ENCODE results near the gene ROR2. TPM values are rescaled to one million over a fixed set of nuclear protein-coding genes. Genes with fewer than 3 reads are reported as not detected.

The ROR2 gene
- total and polyA plus RNA-seq, 2 experiments from 2014 or later: 8.1 to 18.8 TPM

DNA sequence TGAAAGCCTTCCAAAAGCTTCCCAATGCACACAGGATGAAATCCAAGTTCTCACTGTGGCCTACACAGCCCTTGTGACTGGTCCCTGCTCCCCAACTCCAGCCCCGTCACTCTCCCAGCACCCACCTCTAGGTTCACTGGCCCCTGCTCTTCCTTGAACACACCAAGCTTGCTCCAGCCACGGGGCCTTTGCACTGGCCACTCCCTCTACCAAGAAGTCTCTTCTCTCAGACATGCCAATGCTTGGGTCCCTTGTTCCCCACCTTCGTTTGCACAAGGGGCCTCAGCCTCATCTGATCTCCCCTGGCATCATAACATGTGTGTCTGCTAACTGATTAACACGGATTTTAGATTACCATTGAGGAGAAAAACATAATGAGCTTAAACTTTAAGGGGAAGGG is 56.0 kb downstream of the ROR2 start:
- no peak overlapping the region for H2AFZ ChIP-seq
- H3F3A ChIP-seq (replicated peaks; ENCODE audit: low read depth): no peaks in the 10 kb centered on the region
- H3K36me3 ChIP-seq (ENCODE audit: insufficient read depth): no peaks in the 10 kb centered on the region
- ATAC-seq: no peak
- H3K4me3 Mint-ChIP-seq: no peak overlapping the region
- peaks cover 19% of the 10 kb centered on the region for H3K27me3 Mint-ChIP-seq (ENCODE audit: insufficient read depth, low read depth, poor library complexity)
- H3K27ac ChIP-seq (ENCODE audit: low read depth): no peak overlapping the region
- H3K27me3 ChIP-seq (ENCODE audit: insufficient read depth): peaks cover 8% of the 10 kb centered on the region
- H3K27ac Mint-ChIP-seq: no peak overlapping the region
- peaks cover 49% of the 10 kb centered on the region for H3K4me1 Mint-ChIP-seq
- H3K9me2 ChIP-seq (ENCODE audit: insufficient read depth): no peaks in the 10 kb centered on the region
- no peak overlapping the region for H3K4me3 ChIP-seq
- H3K4me1 ChIP-seq (ENCODE audit: insufficient read depth): peaks cover 28% of the 10 kb centered on the region
- H4K20me1 ChIP-seq (replicated peaks; ENCODE audit: insufficient read depth): no peaks in the 10 kb centered on the region
- DNase-seq (ENCODE audit: low spot score): no peak
- no peaks in the 10 kb centered on the region; the same call in 2 of the 3 replicates for H3K9me3 Mint-ChIP-seq
- no peaks in the 10 kb centered on the region; the same call in 2 of the 3 replicates for H3K36me3 Mint-ChIP-seq (ENCODE audit: low read depth)
- TF ChIP-seq ZNF114 (CRISPR knock-in tag; IDR thresholded peaks at IDR 0.05) (no peak), POLR2AphosphoS5 (IDR thresholded peaks at IDR 0.05; ENCODE audit: low read depth) (no peak), STAT1 (IDR thresholded peaks at IDR 0.05; ENCODE audit: unreplicated experiment) (no peak), JUNB (IDR thresholded peaks at IDR 0.05; ENCODE audit: unreplicated experiment) (no peak), CREB1 (CRISPR knock-in tag; IDR thresholded peaks at IDR 0.05; ENCODE audit: low read depth) (no peak), EZH2 (IDR thresholded peaks at IDR 0.05; ENCODE audit: low read depth, unreplicated experiment) (no peak), NANOG (IDR thresholded peaks at IDR 0.05; ENCODE audit: borderline replicate concordance) (no peak), EZH2phosphoT487 (IDR thresholded peaks at IDR 0.05; ENCODE audit: unreplicated experiment) (no peak), ZNF331 (CRISPR knock-in tag; IDR thresholded peaks at IDR 0.05; ENCODE audit: low read depth) (no peak)
- TF ChIP-seq, protein P1, sequence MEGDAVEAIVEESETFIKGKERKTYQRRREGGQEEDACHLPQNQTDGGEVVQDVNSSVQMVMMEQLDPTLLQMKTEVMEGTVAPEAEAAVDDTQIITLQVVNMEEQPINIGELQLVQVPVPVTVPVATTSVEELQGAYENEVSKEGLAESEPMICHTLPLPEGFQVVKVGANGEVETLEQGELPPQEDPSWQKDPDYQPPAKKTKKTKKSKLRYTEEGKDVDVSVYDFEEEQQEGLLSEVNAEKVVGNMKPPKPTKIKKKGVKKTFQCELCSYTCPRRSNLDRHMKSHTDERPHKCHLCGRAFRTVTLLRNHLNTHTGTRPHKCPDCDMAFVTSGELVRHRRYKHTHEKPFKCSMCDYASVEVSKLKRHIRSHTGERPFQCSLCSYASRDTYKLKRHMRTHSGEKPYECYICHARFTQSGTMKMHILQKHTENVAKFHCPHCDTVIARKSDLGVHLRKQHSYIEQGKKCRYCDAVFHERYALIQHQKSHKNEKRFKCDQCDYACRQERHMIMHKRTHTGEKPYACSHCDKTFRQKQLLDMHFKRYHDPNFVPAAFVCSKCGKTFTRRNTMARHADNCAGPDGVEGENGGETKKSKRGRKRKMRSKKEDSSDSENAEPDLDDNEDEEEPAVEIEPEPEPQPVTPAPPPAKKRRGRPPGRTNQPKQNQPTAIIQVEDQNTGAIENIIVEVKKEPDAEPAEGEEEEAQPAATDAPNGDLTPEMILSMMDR (conservative IDR thresholded peaks at IDR 0.05; ENCODE audit: low read depth in 2 of 2): no peak
- TF ChIP-seq, protein P2, sequence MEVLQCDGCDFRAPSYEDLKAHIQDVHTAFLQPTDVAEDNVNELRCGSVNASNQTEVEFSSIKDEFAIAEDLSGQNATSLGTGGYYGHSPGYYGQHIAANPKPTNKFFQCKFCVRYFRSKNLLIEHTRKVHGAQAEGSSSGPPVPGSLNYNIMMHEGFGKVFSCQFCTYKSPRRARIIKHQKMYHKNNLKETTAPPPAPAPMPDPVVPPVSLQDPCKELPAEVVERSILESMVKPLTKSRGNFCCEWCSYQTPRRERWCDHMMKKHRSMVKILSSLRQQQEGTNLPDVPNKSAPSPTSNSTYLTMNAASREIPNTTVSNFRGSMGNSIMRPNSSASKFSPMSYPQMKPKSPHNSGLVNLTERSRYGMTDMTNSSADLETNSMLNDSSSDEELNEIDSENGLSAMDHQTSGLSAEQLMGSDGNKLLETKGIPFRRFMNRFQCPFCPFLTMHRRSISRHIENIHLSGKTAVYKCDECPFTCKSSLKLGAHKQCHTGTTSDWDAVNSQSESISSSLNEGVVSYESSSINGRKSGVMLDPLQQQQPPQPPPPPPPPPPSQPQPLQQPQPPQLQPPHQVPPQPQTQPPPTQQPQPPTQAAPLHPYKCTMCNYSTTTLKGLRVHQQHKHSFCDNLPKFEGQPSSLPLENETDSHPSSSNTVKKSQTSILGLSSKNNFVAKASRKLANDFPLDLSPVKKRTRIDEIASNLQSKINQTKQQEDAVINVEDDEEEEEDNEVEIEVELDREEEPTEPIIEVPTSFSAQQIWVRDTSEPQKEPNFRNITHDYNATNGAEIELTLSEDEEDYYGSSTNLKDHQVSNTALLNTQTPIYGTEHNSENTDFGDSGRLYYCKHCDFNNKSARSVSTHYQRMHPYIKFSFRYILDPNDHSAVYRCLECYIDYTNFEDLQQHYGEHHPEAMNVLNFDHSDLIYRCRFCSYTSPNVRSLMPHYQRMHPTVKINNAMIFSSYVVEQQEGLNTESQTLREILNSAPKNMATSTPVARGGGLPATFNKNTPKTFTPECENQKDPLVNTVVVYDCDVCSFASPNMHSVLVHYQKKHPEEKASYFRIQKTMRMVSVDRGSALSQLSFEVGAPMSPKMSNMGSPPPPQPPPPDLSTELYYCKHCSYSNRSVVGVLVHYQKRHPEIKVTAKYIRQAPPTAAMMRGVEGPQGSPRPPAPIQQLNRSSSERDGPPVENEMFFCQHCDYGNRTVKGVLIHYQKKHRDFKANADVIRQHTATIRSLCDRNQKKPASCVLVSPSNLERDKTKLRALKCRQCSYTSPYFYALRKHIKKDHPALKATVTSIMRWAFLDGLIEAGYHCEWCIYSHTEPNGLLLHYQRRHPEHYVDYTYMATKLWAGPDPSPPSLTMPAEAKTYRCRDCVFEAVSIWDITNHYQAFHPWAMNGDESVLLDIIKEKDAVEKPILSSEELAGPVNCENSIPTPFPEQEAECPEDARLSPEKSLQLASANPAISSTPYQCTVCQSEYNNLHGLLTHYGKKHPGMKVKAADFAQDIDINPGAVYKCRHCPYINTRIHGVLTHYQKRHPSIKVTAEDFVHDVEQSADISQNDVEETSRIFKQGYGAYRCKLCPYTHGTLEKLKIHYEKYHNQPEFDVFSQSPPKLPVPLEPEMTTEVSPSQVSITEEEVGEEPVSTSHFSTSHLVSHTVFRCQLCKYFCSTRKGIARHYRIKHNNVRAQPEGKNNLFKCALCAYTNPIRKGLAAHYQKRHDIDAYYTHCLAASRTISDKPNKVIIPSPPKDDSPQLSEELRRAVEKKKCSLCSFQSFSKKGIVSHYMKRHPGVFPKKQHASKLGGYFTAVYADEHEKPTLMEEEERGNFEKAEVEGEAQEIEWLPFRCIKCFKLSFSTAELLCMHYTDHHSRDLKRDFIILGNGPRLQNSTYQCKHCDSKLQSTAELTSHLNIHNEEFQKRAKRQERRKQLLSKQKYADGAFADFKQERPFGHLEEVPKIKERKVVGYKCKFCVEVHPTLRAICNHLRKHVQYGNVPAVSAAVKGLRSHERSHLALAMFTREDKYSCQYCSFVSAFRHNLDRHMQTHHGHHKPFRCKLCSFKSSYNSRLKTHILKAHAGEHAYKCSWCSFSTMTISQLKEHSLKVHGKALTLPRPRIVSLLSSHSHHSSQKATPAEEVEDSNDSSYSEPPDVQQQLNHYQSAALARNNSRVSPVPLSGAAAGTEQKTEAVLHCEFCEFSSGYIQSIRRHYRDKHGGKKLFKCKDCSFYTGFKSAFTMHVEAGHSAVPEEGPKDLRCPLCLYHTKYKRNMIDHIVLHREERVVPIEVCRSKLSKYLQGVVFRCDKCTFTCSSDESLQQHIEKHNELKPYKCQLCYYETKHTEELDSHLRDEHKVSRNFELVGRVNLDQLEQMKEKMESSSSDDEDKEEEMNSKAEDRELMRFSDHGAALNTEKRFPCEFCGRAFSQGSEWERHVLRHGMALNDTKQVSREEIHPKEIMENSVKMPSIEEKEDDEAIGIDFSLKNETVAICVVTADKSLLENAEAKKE (CRISPR knock-in tag; IDR thresholded peaks at IDR 0.05): no peak
- TF ChIP-seq, protein P3, sequence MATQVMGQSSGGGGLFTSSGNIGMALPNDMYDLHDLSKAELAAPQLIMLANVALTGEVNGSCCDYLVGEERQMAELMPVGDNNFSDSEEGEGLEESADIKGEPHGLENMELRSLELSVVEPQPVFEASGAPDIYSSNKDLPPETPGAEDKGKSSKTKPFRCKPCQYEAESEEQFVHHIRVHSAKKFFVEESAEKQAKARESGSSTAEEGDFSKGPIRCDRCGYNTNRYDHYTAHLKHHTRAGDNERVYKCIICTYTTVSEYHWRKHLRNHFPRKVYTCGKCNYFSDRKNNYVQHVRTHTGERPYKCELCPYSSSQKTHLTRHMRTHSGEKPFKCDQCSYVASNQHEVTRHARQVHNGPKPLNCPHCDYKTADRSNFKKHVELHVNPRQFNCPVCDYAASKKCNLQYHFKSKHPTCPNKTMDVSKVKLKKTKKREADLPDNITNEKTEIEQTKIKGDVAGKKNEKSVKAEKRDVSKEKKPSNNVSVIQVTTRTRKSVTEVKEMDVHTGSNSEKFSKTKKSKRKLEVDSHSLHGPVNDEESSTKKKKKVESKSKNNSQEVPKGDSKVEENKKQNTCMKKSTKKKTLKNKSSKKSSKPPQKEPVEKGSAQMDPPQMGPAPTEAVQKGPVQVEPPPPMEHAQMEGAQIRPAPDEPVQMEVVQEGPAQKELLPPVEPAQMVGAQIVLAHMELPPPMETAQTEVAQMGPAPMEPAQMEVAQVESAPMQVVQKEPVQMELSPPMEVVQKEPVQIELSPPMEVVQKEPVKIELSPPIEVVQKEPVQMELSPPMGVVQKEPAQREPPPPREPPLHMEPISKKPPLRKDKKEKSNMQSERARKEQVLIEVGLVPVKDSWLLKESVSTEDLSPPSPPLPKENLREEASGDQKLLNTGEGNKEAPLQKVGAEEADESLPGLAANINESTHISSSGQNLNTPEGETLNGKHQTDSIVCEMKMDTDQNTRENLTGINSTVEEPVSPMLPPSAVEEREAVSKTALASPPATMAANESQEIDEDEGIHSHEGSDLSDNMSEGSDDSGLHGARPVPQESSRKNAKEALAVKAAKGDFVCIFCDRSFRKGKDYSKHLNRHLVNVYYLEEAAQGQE (IDR thresholded peaks at IDR 0.05; ENCODE audit: unreplicated experiment): no peak
- TF ChIP-seq, protein P4, sequence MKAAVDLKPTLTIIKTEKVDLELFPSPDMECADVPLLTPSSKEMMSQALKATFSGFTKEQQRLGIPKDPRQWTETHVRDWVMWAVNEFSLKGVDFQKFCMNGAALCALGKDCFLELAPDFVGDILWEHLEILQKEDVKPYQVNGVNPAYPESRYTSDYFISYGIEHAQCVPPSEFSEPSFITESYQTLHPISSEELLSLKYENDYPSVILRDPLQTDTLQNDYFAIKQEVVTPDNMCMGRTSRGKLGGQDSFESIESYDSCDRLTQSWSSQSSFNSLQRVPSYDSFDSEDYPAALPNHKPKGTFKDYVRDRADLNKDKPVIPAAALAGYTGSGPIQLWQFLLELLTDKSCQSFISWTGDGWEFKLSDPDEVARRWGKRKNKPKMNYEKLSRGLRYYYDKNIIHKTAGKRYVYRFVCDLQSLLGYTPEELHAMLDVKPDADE (IDR thresholded peaks at IDR 0.05): no peak
- H3K79me2 ChIP-seq (replicated peaks; ENCODE audit: insufficient read depth): peaks cover 6% of the 10 kb centered on the region
- no peak overlapping the region for H3K4me2 ChIP-seq

Data from GM23338 (cell line).